Caco-2 (cell line): Measurements from ENCODE around the gene ZNF783. TPM values are rescaled to one million over a fixed set of nuclear protein-coding genes. Genes with fewer than 3 reads are reported as not detected.
"Not testable (repeated sequence)": the region's sequence is repeated elsewhere in the genome, so short reads cannot be mapped to it uniquely, and the experiment has no call there.

ENCODE experiments used
- BruUV-seq: library from RNA; stranded (reverse); fragments of 400-500 nt; replicated peaks from 2 replicates; lab custom pipeline; 2021; lab: Mats Ljungman, UMichigan
- CTCF ChIA-PET: fragments of 300-600 bp; sonication (Branson Sonifier 250); formaldehyde crosslinking; loops from one replicate; lab custom pipeline; 2022; ENCODE audit warnings: antibody characterized with exemption; lab: Charles Lee
- POLR2A ChIA-PET: fragments of 300-600 bp; sonication (Branson Sonifier 250); formaldehyde crosslinking; loops from one replicate; lab custom pipeline; 2022; ENCODE audit warnings: antibody characterized with exemption; lab: Charles Lee
- DNase-seq, 2 experiments: peaks; one replicate each; pipeline versions ENCODE4 v3.0.0 to v3.0.0-alpha.2; 2020 to 2022
- H3K27me3 ChIP-seq: replicated peaks from 2 replicates; pipeline ENCODE4 v1.6.0; 2011; ENCODE audit warnings: low read length; ENCODE audit not compliant: control insufficient read depth, insufficient read depth
- H3K36me3 ChIP-seq: 2 replicates; pipeline ENCODE4 v1.5.1; 2011; ENCODE audit warnings: low read length; ENCODE audit not compliant: control insufficient read depth, insufficient read depth
- H3K4me1 ChIP-seq: fragments of 250-450 bp; sonication (Bioruptor Pico); 2 replicates; pipeline ENCODE4 v1.5.1; 2020; ENCODE audit warnings: mild to moderate bottlenecking
- H3K4me3 ChIP-seq: 2 replicates; pipeline ENCODE4 v1.5.1; 2011; ENCODE audit warnings: low read depth, mild to moderate bottlenecking, control low read depth, low read length
- H3K9me3 ChIP-seq: fragments of 250-450 bp; sonication (Bioruptor Pico); 2 replicates; pipeline ENCODE4 v1.5.1; 2020; ENCODE audit warnings: mild to moderate bottlenecking, moderate library complexity
- H3K27ac Mint-ChIP-seq: one replicate; pipeline ENCODE4 v1.8.0; 2022; ENCODE audit warnings: mixed read lengths; ENCODE audit not compliant: unreplicated experiment
- H3K27me3 Mint-ChIP-seq: one replicate; pipeline ENCODE4 v1.8.0; 2022; ENCODE audit warnings: mixed read lengths; ENCODE audit not compliant: insufficient read depth, unreplicated experiment
- H3K36me3 Mint-ChIP-seq: one replicate; pipeline ENCODE4 v1.8.0; 2022; ENCODE audit warnings: mild to moderate bottlenecking, mixed read lengths; ENCODE audit not compliant: insufficient read depth, unreplicated experiment
- H3K4me1 Mint-ChIP-seq: one replicate; pipeline ENCODE4 v1.8.0; 2022; ENCODE audit warnings: low read depth, mixed read lengths; ENCODE audit not compliant: unreplicated experiment
- H3K4me3 Mint-ChIP-seq: one replicate; pipeline ENCODE4 v1.8.0; 2022; ENCODE audit warnings: mild to moderate bottlenecking, moderate library complexity, mixed read lengths; ENCODE audit not compliant: unreplicated experiment
- H3K9me3 Mint-ChIP-seq: one replicate; pipeline ENCODE4 v1.8.0; 2022; ENCODE audit warnings: mixed read lengths; ENCODE audit not compliant: unreplicated experiment
- CTCF ChIP-seq, 2 experiments: fragments of 200-600 bp in 1 of 2; IDR thresholded peaks; 1 replicate in 1 of 2; 2 replicates in 1 of 2; pipeline versions ENCODE4 v1.5.1 to v1.8.0; 2011 to 2022; ENCODE audit warnings: antibody characterized with exemption in 1 of 2, control low read depth in 1 of 2, inconsistent platforms in 1 of 2, low read depth in 1 of 2, low read length in 1 of 2, mild to moderate bottlenecking in 1 of 2, moderate library complexity in 1 of 2; ENCODE audit not compliant: insufficient read depth in 1 of 2, severe bottlenecking in 1 of 2, unreplicated experiment in 1 of 2
- intact Hi-C: fragments of 100-400 bp; cut with micrococcal nuclease; formaldehyde crosslinking; loops from one replicate; pipeline ENCODE4 v1.10.0; 2022; ENCODE audit not compliant: unreplicated experiment
- total RNA-seq: library from RNA; stranded (reverse); gene quantifications from 2 replicates; pipeline ENCODE4 v1.2.3, GENCODE V29; 2022

The ZNF783 gene
- total RNA-seq, 1 experiment from 2014 or later, result 27.3 TPM

GRCh38 chr7:149224352-149224751, 37.6 kb upstream of the ZNF783 start:
- Mint-ChIP-seq H3K4me1 (no peaks in the 10 kb centered on the region), H3K27ac (no peak overlapping the region), H3K9me3 (no peaks in the 10 kb centered on the region), H3K4me3 (no peak overlapping the region), H3K27me3 (no peaks in the 10 kb centered on the region), H3K36me3 (peaks cover 50% of the 10 kb centered on the region)
- no peaks in the 10 kb centered on the region; the same call in 1 of the 2 replicates for H3K36me3 ChIP-seq
- TF ChIP-seq CTCF (IDR thresholded peaks at IDR 0.05; ENCODE audit: insufficient read depth in 1 of 2, low read depth in 1 of 2, low read length in 1 of 2, severe bottlenecking in 1 of 2, unreplicated experiment in 1 of 2), result no peak
- DNase-seq, result no peak
- CTCF ChIA-PET, result no interaction called here
- intact Hi-C loops, result no loop called here
- POLR2A ChIA-PET, result no interaction called here
- no TSS peak for BruUV-seq
- no peak overlapping the region for H3K4me3 ChIP-seq
- no peaks in the 10 kb centered on the region for H3K9me3 ChIP-seq
- no peaks in the 10 kb centered on the region for H3K4me1 ChIP-seq
- no peaks in the 10 kb centered on the region for H3K27me3 ChIP-seq

GRCh38 chr7:149225106-149225505, 36.9 kb upstream of the ZNF783 start:
- no peaks in the 10 kb centered on the region for H3K4me1 ChIP-seq
- BruUV-seq, result no TSS peak
- intact Hi-C loops, result no loop called here
- no peaks in the 10 kb centered on the region for H3K27me3 Mint-ChIP-seq
- no peak overlapping the region for H3K4me3 Mint-ChIP-seq
- DNase-seq, result no peak
- ChIA-PET POLR2A (no interaction called here), CTCF (interaction anchor here (0.7 kb wide), 1 partner anchor 8 kb away, joined by 3 read pairs; no protein-coding TSS in a partner anchor)
- no peaks in the 10 kb centered on the region for H3K27me3 ChIP-seq
- no peak overlapping the region for H3K4me3 ChIP-seq
- H3K9me3 ChIP-seq, result no peaks in the 10 kb centered on the region
- H3K4me1 Mint-ChIP-seq, result no peaks in the 10 kb centered on the region
- H3K27ac Mint-ChIP-seq, result no peak overlapping the region
- H3K36me3 Mint-ChIP-seq, result peaks cover 55% of the 10 kb centered on the region
- no peaks in the 10 kb centered on the region for H3K9me3 Mint-ChIP-seq
- H3K36me3 ChIP-seq, result no peaks in the 10 kb centered on the region; the same call in 1 of the 2 replicates
- TF ChIP-seq CTCF (IDR thresholded peaks at IDR 0.05; ENCODE audit: insufficient read depth in 1 of 2, low read depth in 1 of 2, low read length in 1 of 2, severe bottlenecking in 1 of 2, unreplicated experiment in 1 of 2), result no peak

GRCh38 chr7:149225656-149226055, 36.3 kb upstream of the ZNF783 start:
- no TSS peak for BruUV-seq
- no peak overlapping the region for H3K27ac Mint-ChIP-seq
- H3K4me1 ChIP-seq, result no peaks in the 10 kb centered on the region
- H3K9me3 Mint-ChIP-seq, result no peaks in the 10 kb centered on the region
- H3K4me3 ChIP-seq, result no peak overlapping the region
- no peaks in the 10 kb centered on the region; the same call in 1 of the 2 replicates for H3K36me3 ChIP-seq
- H3K4me3 Mint-ChIP-seq, result no peak overlapping the region
- H3K36me3 Mint-ChIP-seq, result peaks cover 60% of the 10 kb centered on the region
- H3K9me3 ChIP-seq, result no peaks in the 10 kb centered on the region
- H3K27me3 ChIP-seq, result no peaks in the 10 kb centered on the region
- DNase-seq, result no peak
- intact Hi-C loops, result no loop called here
- ChIA-PET POLR2A (no interaction called here), CTCF (interaction anchor here (0.7 kb wide), 1 partner anchor 8 kb away, joined by 3 read pairs; no protein-coding TSS in a partner anchor)
- H3K27me3 Mint-ChIP-seq, result no peaks in the 10 kb centered on the region
- TF ChIP-seq CTCF (IDR thresholded peaks at IDR 0.05; ENCODE audit: insufficient read depth in 1 of 2, low read depth in 1 of 2, low read length in 1 of 2, severe bottlenecking in 1 of 2, unreplicated experiment in 1 of 2), result no peak
- H3K4me1 Mint-ChIP-seq, result no peaks in the 10 kb centered on the region

- H3K4me3 ChIP-seq, intact Hi-C loops, H3K4me1 ChIP-seq, H3K4me1 Mint-ChIP-seq, H3K27ac Mint-ChIP-seq, CTCF ChIA-PET, DNase-seq, H3K9me3 ChIP-seq, H3K36me3 ChIP-seq, H3K27me3 ChIP-seq, BruUV-seq, H3K9me3 Mint-ChIP-seq, H3K4me3 Mint-ChIP-seq, POLR2A ChIA-PET, H3K27me3 Mint-ChIP-seq: not testable (repeated sequence)
- H3K36me3 Mint-ChIP-seq, result peaks cover 58% of the 10 kb centered on the region
These were observed 35.6 kb upstream of the ZNF783 start for GRCh38 chr7:149226366-149226765.
